ENCODE data around the gene PNKP.

DNA sequence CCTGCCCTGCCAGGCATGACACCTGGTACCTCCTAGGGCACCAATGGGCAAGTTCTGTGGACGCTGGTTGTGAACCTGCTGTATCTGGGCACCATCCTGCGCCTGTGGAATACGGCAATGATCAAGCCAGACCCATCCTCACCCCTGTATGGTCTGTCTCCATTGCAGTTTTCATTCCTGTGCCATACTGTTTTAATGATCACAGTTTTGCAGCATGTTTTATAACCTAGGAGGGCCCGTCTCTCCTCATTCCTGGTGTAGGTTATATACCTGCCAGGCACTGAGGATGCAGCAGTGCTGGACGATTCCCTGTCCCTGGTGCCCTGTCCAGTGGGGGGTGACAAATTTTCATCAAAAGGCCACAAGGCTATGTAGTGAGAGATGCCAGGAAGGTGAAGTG is 15.7 kb upstream of the PNKP start:
- TF ChIP-seq, protein P1, sequence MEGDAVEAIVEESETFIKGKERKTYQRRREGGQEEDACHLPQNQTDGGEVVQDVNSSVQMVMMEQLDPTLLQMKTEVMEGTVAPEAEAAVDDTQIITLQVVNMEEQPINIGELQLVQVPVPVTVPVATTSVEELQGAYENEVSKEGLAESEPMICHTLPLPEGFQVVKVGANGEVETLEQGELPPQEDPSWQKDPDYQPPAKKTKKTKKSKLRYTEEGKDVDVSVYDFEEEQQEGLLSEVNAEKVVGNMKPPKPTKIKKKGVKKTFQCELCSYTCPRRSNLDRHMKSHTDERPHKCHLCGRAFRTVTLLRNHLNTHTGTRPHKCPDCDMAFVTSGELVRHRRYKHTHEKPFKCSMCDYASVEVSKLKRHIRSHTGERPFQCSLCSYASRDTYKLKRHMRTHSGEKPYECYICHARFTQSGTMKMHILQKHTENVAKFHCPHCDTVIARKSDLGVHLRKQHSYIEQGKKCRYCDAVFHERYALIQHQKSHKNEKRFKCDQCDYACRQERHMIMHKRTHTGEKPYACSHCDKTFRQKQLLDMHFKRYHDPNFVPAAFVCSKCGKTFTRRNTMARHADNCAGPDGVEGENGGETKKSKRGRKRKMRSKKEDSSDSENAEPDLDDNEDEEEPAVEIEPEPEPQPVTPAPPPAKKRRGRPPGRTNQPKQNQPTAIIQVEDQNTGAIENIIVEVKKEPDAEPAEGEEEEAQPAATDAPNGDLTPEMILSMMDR (conservative IDR thresholded peaks at IDR 0.05; ENCODE audit: low read length): no peak
- no peak for TF ChIP-seq EZH2phosphoT487 (IDR thresholded peaks at IDR 0.05; ENCODE audit: borderline replicate concordance)
